Hepatocyte (in vitro differentiated cells): ENCODE measurements around the gene VPS51. TPM values are rescaled to one million over a fixed set of nuclear protein-coding genes. Genes with fewer than 3 reads are reported as not detected.
A peak's percentile ranks its signal among the peaks of the same experiment; 100 is the strongest.

ENCODE experiments used
- DNase-seq: peaks from one replicate; pipeline ENCODE4 v3.0.0-alpha.2; 2016; ENCODE audit warnings: low spot score
- H2AFZ ChIP-seq: fragments of 200-600 bp; sonication (generic); 2 replicates; pipeline ENCODE4 v1.6.0; 2016; ENCODE audit warnings: antibody characterized with exemption, mild to moderate bottlenecking
- H3K27ac ChIP-seq: fragments of 200-600 bp; sonication (generic); 2 replicates; pipeline ENCODE4 v1.5.1; 2016; ENCODE audit warnings: mild to moderate bottlenecking
- H3K27me3 ChIP-seq: fragments of 200-600 bp; sonication (generic); 2 replicates; pipeline ENCODE4 v1.6.1; 2016
- H3K36me3 ChIP-seq: fragments of 200-600 bp; sonication (generic); replicated peaks from 2 replicates; pipeline ENCODE4 v1.5.1; 2016; ENCODE audit warnings: low read depth; ENCODE audit not compliant: insufficient read depth
- H3K4me1 ChIP-seq: fragments of 200-600 bp; sonication (generic); 2 replicates; pipeline ENCODE4 v1.5.1; 2016; ENCODE audit warnings: mild to moderate bottlenecking, moderate library complexity; ENCODE audit not compliant: insufficient read depth
- H3K4me2 ChIP-seq: fragments of 200-600 bp; sonication (generic); 2 replicates; pipeline ENCODE4 v1.6.0; 2016
- H3K4me3 ChIP-seq: fragments of 200-600 bp; sonication (generic); 2 replicates; pipeline ENCODE4 v1.5.1; 2016; ENCODE audit warnings: mild to moderate bottlenecking
- H3K79me2 ChIP-seq: fragments of 200-600 bp; sonication (generic); 2 replicates; pipeline ENCODE4 v1.6.0; 2017; ENCODE audit warnings: mild to moderate bottlenecking
- H3K9me2 ChIP-seq: fragments of 200-600 bp; sonication (generic); replicated peaks from 2 replicates; pipeline ENCODE4 v1.6.0; 2017; ENCODE audit warnings: mild to moderate bottlenecking; ENCODE audit not compliant: insufficient read depth
- H3K9me3 ChIP-seq: fragments of 200-600 bp; sonication (generic); 2 replicates; pipeline ENCODE4 v1.5.1; 2016; ENCODE audit warnings: low read depth, mild to moderate bottlenecking
- H4K20me1 ChIP-seq: fragments of 200-600 bp; sonication (generic); 2 replicates; pipeline ENCODE4 v1.6.0; 2016; ENCODE audit warnings: mild to moderate bottlenecking; ENCODE audit not compliant: insufficient read depth, poor library complexity, severe bottlenecking
- CTCF ChIP-seq: fragments of 200-600 bp; sonication (generic); IDR thresholded peaks from 2 replicates; pipeline ENCODE4 v1.5.1; 2016; ENCODE audit warnings: antibody characterized with exemption, mild to moderate bottlenecking; ENCODE audit not compliant: poor library complexity
- EZH2 ChIP-seq: fragments of 200-600 bp; sonication (generic); IDR thresholded peaks from 2 replicates; pipeline ENCODE4 v1.6.1; 2016; ENCODE audit warnings: antibody characterized with exemption, mild to moderate bottlenecking, borderline replicate concordance
- EZH2phosphoT487 ChIP-seq: fragments of 200-600 bp; sonication (generic); IDR thresholded peaks from one replicate; pipeline ENCODE4 v1.6.1; 2018; ENCODE audit warnings: antibody characterized with exemption, mild to moderate bottlenecking, low read depth, moderate library complexity; ENCODE audit not compliant: unreplicated experiment, severe bottlenecking
- WGBS: methylation state at CpG from one replicate; pipeline ENCODE4 v1.1.6; 2016; ENCODE audit warnings: low lambda C conversion rate; ENCODE audit errors: missing lambda C conversion rate; 5-methylcytosine and 5-hydroxymethylcytosine counted together
- polyA plus RNA-seq: library from polyadenylated mRNA; unstranded; fragments of >200 nt; fragmentation: Nextera tagmentation; extraction: Ambion mirVana; gene quantifications from 2 replicates; pipeline ENCODE4 v1.2.1, GENCODE V29; 2016
- total RNA-seq: library from RNA; depleted of rRNA; stranded (reverse); fragments of >200 nt; gene quantifications from 2 replicates; pipeline ENCODE4 v1.2.3, GENCODE V29; 2014

The VPS51 gene
- total and polyA plus RNA-seq, 2 experiments from 2014 or later = 63.5 to 242 TPM

GRCh38 chr11:65108469-65109123 is 12.6 kb downstream of the VPS51 start:
- Histone ChIP-seq H3K79me2 (peaks cover 23% of the 10 kb centered on the region), H3K27ac (no peak overlapping the region), H2AFZ (no peak overlapping the region), H3K27me3 (no peaks in the 10 kb centered on the region), H3K4me3 (no peak overlapping the region), H3K9me3 (no peaks in the 10 kb centered on the region), H4K20me1 (no peaks in the 10 kb centered on the region), H3K36me3 (no peaks in the 10 kb centered on the region), H3K9me2 (no peaks in the 10 kb centered on the region), H3K4me1 (peaks cover 13% of the 10 kb centered on the region), H3K4me2 (no peak overlapping the region)
- TF ChIP-seq EZH2 (no peak), EZH2phosphoT487 (no peak), CTCF (no peak)
- 97% methylated on average over 31 of the region's 38 CpGs for WGBS
- DNase-seq = no peak

- Histone ChIP-seq H3K79me2 (peaks cover 26% of the 10 kb centered on the region), H3K36me3 (no peaks in the 10 kb centered on the region), H2AFZ (no peak overlapping the region), H3K4me1 (peaks cover 17% of the 10 kb centered on the region), H3K9me3 (no peaks in the 10 kb centered on the region), H3K9me2 (no peaks in the 10 kb centered on the region), H3K27ac (no peak overlapping the region), H4K20me1 (no peaks in the 10 kb centered on the region), H3K4me2 (no peak overlapping the region), H3K4me3 (no peak overlapping the region), H3K27me3 (no peaks in the 10 kb centered on the region)
- no peak for DNase-seq
- TF ChIP-seq CTCF (no peak), EZH2 (no peak), EZH2phosphoT487 (no peak)
- 93% methylated on average over 36 of the region's 36 CpGs for WGBS
Observed at GRCh38 chr11:65109231-65110198, 13.5 kb downstream of the VPS51 start.

- peak; percentile 92 for DNase-seq
- no peaks in the 10 kb centered on the region for H3K36me3 ChIP-seq
- H3K9me2 ChIP-seq = no peaks in the 10 kb centered on the region
- peaks cover 17% of the 10 kb centered on the region for H3K4me1 ChIP-seq
- H3K4me3 ChIP-seq = no peak overlapping the region
- peak overlapping the region; percentile 49 for H3K4me2 ChIP-seq
- no peaks in the 10 kb centered on the region for H3K27me3 ChIP-seq
- no peaks in the 10 kb centered on the region for H4K20me1 ChIP-seq
- 15% methylated on average over 18 of the region's 18 CpGs for WGBS
- no peak overlapping the region for H2AFZ ChIP-seq
- H3K9me3 ChIP-seq = no peaks in the 10 kb centered on the region
- TF ChIP-seq EZH2phosphoT487 (no peak), CTCF (peak; percentile 92)
- H3K27ac ChIP-seq = peak overlapping the region; percentile 45
- H3K79me2 ChIP-seq = peaks cover 29% of the 10 kb centered on the region
Observed at GRCh38 chr11:65110354-65110861, 14.4 kb downstream of the VPS51 start.
